Stimulated activated CD8-positive, alpha-beta memory T cell treated with anti-CD3 and anti-CD28 coated beads, Interleukin-7, amount 100 ng/mL, for 24 hours (primary cell): ENCODE data around the gene CARD14.

Source experiments
- DNase-seq: peaks from one replicate; pipeline ENCODE4 v3.0.0-alpha.2; 2020; ENCODE audit warnings: low read depth

The CARD14 gene

DNA sequence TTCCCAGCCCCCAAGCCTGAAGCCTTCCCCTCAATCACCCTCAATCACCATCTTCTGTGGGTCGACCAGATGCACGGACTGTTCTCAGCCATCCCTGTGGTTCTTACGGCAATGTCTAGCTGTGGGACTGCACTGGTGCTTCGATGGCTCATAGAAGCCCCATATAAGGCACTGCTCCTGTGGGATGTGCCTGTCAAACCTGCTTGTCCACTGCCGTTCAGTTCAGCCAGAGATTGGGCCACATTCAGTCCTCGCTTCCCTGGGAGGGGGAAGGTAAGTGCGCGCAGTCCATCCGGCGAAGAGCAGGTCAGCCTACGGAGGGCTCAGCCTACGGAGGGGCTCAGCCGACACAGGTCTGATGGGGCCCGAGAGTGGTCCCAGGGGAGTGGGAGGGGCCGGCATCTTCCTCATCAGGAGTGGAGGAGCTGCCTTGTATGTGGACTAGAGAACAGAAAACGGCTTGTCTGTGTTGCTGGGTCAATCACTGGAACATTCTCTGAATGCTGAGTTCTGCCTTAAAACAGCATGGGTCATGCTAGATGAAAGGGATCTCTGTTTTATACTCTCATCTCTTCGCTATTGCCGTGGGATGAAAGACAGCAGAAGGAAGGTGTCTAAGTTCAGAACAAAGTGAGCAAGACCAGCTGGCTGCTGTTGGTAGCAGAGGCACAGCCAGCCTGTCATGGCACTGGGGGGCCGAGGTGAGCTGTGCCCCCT lies at the start of gene CARD14:
TSS of gene CARD14 (plus strand) at position 247 of the 717 bp plus-strand sequence. CDS start 11,409 bp downstream, outside the sequence.
- DNase-seq = no peak

DNA sequence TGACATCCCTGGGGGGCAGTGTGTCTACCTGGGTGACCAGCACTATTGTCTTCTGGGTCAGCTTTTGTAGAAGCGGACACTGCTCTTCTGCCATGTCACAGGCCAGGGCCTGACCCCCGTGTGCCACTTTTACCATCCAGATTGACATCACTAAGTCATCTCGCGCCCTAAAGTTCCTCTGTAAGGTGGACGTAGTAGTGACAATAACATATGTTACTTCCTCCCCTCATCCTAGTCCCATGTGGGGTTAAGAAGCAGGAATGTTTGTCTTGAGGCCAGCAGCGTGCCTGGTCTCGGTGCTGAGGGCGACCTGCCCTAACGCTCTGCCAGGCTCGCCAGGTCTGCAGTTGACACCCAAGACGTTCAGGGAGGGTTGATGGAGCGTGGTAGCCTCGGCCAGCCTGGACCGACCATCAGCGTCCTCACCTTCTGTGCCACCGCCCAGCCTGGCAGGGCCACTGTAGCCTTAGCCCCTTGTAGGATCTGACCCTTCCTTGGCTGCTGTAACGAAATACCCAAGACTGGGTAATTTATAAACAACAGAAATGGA lies 47.7 kb upstream of the CARD14 start:
- DNase-seq = no peak

DNA sequence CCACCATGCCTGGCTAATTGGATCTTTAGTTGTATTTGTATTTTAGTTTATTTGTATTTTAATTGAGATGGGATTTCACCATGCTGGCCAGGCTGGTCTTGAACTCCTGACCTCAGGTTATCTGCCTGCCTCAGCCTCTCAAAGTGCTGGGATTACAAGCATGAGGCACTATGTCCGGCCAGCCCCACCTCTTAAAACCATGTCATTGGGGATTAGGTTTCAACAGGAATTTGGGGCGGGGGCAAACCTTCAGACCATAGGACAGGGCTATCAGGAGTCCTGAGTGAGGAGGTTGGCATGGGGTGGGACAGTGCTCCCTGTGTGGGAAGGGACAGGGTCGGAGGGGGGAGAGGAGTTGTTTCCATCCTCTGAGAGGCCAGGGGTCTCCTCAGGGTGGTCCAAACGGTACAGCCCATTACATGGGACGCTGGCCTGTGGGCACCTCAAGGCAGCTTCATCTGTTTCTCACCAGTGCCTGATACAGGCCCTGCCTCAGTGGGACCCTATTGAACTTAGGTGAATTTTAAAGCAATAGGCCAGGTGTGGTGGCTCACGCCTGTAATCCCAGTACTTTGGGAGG lies 46.8 kb upstream of the CARD14 start:
- DNase-seq = no peak

DNA sequence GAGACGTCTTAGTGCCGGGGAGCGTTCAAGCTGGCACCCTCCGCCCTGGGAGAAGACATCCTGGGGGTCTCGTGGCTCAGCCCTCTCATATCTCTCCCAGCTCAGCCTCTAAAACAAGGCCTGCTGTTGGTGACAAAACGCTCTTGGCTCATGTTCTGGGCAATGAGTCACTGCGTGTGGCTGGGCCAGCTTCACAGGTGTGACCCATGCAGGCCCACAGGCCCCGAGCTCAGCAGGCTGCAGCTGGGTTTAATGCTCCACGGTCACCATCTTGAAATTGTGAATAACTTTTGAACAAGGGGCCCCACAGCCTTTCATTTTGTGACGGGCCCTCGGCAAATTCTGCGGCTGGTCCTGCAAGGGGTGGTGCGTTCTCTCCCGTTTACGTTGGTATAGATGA lies 46.0 kb upstream of the CARD14 start:
- DNase-seq = no peak

DNA sequence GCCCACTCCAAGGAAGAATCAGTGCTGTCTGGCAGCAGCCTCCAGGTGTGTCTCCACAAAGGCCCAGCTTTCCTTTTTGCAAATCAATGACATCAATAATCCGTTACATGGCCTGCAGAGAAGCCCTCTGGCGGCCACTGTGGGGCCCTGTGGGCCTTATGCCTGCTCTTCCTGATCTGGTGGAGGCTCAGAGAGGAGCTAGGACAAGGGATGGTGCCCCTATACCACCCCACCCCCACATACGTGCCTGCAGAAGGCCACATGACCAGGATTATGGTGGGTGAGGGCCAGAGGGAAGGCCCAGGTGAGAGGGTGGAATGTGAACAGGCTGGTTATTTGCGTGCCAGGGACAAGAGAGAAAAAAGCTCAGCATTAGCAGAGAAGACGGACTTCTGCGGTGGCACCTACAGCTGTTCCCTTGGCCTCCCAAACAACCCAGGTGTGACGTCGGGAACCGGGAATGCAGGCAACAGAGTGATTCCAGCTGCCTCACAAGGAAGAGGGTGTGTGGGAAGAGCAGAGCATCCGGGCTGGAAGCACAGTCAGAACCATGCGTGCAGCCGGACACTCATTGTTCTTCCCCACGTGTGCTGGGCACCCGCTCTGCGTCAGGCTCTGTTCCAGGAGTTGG lies 45.4 kb upstream of the CARD14 start:
- DNase-seq = no peak

DNA sequence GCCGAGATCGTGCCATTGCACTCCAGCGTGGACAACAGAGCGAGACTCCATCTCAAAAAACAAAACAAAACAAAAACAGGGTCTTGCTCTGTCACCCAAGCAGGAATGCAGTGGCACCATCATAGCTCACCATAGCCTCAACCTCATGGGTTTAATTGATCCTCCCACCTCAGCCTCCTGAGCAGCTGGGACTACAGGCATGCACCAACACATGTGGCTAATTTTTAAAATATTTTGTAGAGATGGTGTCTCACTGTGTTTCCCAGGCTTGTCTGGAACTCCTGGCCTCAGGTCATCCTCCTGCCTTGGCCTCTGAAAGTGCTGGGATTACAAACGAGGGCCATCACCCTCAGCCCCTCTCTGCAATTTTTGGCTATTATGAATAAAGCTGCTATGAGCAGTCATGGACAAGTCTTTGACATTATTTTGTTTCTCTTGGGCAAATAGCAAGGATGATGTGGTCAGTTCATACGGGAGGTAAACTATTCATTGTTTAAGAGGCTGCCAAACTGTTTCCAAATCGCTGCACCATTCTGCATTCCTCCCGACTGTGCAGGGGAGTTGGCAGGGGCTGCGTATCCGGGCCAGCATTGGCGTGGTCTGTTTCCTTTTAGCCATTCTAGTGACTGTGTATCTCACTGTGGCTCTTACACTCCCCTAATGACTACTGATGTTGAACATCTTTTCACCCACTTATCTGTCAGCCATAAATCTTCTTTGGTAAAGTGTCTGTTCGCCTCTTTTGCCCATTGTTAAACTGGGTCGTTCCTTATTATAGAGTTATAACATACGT lies 44.0 kb upstream of the CARD14 start:
- no peak for DNase-seq

DNA sequence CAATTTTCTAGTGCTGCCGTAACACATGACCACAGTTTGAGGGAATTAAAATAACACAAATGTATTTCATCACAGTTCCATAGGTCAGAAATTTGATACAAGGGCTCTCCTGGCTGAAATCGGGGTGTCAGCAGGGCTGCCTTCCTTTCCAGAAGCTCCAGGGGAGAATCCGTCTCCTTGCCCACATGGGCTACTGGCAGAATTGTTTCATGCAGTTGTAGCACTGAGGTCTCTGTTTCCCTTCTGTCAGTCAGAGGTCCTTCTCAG lies 43.4 kb upstream of the CARD14 start:
- DNase-seq = no peak

DNA sequence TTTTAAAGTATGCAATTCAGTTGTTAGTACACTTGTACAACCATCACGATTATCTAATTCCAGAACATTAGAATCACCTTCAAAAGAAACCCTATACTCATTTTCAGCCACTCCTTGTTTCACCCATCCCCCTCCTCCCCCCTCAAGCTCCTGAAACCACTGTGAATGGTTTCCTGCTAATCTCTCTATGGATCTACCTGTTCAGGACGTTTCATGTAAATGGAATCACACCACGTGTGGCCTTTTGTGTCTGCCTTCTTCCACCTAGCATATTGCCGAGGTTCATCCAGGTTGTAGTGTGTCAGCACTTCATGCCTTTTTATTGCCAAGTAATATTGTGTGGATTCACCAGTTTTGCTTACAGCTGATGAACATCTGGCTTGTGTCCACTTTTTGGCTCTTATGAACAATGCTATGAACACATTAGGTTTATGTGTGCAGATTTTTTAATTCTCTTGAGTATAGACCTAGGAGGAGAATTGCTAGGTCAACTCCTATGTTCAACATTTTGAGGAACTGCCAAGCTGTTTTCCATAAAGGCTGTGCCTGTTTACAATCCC lies 40.7 kb upstream of the CARD14 start:
- no peak for DNase-seq

DNA sequence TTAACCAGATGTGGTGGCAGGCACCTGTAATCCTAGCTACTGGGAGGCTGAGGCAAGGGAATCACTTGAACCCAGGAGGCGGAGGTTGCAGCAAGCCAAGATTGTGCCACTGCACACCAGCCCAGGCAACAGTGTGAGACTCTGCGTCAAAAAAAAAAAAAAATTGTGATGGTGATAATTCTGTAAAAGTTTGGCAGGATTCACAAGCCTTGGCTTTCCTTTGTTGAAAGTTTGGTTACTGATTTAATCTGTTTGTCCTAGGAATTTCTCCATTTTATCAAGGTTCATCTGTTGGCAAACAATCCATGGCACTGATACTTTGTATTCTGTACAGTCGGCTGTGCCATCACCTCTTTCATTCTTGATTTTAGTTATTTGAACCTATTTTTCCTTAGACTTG lies 38.8 kb upstream of the CARD14 start:
- DNase-seq = no peak

DNA sequence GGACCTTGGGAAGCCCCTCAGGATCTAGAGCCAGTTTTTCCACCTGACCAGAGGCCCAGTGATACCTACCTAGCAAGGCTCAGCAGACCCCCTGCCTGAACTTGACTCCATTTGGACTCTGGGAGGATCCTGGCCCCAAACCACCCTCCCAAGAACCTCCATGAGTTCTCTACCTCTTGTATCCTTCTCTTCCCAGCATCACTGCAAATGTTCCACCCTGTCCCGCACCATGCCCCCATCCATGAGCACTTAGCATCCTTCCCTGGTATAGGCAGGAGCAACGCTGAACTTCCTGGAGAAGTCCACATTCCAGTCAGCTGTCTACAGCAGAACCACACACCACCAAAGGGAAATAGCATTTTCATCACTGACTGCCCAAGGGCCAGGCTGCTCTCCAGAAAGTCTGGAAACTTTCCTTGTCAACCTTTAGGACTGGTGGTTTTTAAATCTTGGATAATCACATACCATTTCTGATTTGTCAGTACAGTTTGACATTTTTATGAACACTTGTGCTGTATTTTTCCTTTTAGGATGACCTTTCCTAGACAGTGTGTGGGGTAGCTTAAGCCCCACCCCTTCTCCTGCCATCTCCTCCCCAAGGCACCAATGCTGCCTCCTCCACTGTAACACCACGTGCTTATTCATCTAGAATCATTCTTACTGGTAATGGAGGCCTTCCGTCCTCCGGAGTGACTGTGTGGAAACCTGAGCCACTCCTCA lies 36.8 kb upstream of the CARD14 start:
- no peak for DNase-seq

DNA sequence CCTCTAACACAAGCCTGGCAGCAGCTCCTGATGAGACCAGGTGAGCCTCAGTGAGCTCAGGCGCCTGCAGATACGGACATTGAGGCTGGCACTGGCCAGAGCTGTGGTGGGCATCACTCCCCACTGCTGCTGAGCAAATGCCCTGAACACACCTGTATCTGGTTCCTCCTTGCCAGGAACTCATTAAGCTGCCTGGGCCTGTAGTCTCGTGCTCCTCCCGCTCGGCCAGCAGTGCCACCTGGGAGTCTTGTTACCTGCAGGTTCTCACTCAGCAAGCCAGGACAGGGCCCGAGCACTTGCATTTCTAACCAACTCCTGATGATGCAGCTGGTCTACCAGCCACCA lies 36.2 kb upstream of the CARD14 start:
- DNase-seq = no peak

DNA sequence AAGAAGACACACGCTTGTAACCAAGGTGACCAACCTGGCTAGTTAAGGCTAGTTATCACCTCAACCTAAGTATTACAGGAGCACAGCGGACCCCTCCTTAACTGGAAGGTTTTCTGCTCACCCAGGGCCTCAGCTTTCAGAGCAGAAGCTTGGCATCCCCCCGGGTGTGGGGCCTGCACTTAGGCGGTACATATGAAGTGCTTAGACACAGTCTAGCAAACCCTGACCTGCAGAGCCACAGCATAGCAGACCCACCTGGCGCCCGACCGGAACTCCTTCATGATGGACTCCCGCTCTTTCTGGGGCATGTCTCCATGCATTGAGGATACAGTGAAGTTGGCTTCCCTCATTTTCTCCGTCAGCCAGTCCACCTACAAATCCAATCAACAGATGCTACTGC lies 32.7 kb upstream of the CARD14 start:
- no peak for DNase-seq

DNA sequence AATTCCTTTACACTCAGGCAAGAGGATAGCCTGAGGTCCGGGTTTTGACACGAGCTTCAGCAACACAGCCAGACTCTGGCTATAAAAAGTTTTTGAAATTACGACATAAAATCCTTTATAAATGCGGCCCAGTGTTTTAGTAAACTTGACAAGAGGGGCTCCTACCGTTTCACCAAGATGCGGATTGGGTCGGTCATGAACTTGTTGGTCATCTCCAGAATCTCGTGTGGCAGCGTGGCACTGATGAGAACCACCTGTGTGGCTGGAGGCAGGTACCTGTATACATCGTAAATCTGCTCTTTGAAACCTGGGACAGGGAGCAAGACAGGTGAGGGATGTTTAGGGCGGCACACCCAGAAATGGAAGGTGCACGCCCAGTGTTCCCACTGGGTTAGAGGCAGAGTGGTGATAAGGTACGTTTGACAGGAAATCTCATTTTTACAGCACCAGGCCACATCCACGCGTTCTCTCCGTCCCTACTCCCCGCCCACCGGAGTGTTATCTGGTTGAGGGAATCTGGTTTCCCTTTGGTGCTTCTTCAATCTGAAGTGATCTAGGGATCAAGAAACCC lies 30.9 kb upstream of the CARD14 start:
- no peak for DNase-seq

DNA sequence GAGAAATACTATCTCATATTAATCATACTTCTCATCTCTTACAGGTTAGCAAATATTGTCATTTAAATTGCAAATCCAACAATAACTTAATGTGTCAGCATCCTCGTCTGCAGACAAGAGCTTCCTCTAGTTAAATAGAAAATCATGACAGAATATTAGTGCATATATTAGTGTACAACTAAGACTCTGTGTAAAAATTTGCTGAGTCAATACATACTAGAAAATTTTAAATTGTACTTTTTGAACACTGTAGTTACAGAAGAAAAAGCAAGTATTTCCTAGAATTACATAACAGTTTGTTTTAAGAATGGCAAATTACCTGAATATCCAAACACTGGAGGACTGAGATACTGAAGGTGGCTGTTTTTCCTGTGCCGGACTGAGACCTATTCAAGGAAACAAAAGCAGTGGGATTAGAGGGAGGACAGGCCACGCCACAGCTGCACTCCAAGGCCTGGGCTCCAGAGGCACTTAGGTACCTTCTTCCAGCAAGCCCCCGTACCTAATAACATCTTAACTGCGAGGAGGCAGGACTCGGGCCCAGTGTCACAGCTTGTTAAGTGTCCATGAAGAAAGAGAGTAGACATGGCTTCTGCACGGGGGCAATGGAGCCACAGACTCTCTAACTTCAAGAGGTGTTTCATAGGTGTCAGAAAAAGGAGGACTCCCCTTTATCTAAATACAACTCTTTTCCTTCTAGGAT lies 28.2 kb upstream of the CARD14 start:
- no peak for DNase-seq

DNA sequence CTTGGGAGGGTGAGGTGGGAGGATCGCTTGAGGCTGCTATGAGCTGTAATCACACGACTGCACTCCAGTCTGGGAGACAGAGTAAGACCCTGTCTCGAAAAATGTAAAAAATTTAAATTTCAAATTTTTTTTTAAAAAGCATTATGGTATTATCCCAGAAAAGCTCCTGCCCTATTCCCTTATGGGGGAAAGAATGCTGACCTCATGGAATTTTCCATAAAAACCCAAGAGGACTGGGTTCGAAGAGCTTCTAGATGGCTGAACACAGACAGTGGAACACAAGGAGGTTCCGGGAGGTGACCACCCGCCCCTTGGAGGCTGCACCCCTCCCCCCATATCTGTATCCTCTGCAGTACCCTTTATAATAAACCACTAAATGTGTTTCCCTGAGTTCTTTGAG lies 26.9 kb upstream of the CARD14 start:
- no peak for DNase-seq

DNA sequence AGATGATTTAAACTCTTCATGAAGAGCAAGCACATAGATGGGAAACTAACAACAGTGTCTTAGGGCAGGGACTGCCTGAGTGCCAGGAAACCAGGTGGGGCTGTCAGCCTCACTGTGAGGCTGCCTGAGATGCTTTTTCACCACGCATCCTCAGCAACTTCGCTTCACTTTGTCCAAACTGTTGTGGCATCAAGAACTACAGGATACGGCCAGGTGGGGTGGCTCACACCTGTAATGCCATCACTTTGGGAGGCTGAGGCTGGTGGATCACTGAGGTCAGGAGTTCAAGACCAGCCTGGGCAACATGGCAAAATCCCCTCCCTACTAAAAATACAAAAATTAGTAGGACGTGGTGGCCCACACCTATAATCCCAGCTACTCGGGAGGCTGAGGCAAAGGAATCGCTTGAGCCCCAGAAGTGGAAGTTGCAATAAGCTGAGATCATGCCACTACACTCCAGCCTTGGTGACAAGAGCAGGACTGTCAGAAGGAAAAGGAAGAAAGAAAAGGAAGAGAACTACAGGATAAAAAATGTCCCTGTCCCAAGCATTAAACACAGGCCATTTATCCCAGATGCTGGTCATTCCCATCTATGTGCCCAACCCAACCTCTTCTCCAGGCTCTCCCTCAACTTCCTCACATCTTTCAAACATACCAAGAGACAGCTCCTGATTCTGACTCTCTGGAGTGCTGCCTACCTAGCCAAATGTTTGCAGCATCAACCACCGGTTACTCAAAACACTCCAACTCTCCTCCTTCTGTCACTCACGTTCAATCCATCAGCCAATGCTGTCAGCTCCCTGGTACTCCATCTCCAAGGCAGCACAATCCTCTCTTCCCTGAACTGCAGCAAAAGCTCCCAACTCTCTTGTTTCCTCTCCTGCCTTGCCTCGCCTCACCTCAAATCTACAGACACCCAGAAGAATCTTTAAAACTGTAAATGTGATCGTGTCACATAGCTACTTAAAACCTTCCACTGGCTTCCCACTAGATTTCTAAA lies 24.5 kb upstream of the CARD14 start:
- DNase-seq = no peak

DNA sequence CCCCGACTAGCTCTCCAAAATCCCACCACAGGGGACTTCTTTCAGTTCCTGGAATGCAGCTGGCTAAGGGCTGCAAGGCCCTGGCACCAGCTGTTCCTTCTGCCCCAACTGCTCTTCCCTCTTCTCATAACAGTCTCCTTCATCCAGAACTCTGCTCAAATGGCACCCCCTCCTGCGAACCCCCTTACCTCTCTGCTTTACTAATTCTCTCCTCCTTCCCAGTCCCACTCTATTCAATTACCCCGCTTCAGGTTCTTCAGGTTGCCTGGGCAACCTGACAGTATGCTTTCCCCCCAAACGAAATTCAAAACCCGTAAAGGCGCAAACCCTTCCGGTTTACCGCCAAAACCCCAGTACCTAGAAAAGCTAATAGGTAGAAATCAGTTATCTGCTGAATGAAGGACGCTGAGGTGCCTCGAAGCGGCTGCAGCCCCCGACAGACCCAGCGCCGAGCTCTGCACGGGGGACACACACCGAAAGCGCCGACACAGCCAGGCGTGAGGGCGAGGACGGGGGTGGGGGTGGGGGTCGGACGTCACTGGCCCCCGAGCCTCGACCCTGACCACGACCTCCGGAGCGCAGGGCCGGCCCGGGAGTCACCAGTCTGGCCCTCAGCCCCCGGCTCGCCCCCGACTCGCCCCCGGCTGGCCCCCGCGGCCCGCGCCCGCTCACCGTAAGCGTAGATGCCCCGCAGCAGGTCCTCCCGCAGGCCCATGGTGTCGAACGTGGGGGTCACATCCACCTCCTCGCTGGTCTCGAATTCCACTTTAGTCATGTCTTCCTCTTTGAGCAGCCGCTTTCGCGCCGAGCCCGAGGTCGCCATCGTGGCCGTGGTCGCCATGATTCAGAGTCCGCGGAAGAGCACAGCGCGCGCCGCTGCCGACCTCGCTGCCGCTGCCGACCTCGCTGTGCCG lies 23.5 kb upstream of the CARD14 start:
- no peak for DNase-seq

DNA sequence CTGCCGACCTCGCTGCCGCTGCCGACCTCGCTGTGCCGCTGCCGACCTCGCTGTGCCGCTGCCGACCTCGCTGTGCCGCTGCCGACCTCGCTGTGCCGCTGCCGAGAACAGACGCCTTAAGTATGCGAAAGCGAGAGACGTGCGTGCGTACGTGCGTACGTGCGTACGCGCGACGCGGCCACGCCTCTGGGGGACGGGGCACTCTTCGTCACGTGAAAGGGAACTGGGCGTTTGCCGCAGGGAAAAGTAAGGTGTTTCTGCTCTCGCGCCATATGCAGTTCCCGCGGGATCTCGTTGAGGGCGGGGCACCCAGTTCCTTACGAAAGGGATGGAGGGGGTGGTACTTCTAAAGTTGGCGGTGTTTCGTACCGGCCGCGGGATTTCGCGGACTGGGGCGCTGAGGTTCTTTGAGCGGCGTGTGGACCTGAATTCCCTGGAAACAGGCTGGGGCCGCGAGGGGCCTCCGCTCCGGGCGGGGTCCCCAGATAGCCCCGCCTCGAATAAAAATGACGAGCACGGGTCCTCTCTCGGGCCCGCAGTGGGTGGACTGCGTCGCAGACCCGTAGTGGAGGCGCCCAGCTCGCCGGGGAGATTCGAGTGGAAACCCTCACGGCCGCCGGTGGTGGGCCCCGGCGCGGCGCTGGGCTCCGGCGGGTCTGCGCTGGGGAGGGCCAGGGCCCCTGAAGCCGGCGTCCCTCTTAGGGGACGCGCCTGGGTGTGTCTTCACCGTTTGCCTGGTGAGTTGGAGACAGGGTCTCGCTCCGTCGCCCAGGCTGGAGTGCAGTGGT lies 22.6 kb upstream of the CARD14 start, which contains the start of gene EIF4A3:
TSS of gene EIF4A3 (minus strand) at position 94 of the 788 bp plus-strand sequence. CDS start 167 bp downstream, outside the sequence.
- DNase-seq = peak; percentile 95
